GM21423 (cell line): ENCODE results near the gene KIAA0232.
"Not testable (repeated sequence)": the region's sequence is repeated elsewhere in the genome, so short reads cannot be mapped to it uniquely, and the experiment has no call there.

Source experiments
- ATAC-seq: cut with Tn5 transposase; IDR thresholded peaks from one replicate; pipeline ENCODE4 v1.9.1; 2021; ENCODE audit warnings: mild to moderate bottlenecking, moderate library complexity; ENCODE audit not compliant: unreplicated experiment

Gene KIAA0232

GRCh38 chr4:6806924-6807626 lies 24.5 kb downstream of the KIAA0232 start:
- no peak for ATAC-seq

DNA sequence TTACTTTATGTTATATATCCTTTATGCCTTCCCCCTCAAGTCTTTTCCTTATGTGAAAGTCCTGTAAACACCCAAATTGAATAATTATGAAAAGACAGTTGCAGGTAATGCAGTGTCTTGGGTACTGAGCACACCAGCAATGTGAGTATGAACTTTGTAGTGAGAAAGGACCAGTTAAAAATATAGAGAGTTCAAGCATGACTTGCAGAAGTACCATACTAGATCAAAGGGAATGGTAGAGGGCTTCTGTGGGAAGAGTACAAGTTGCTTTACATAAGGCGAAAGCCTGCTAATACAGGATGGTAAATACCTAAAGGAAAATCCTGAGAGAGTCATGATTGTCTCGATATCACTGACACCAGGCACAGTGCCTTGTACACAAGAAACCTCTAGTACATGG lies 25.7 kb downstream of the KIAA0232 start:
- ATAC-seq = no peak

- no peak for ATAC-seq
Measured at GRCh38 chr4:6811165-6811564, 28.6 kb downstream of the KIAA0232 start.

DNA sequence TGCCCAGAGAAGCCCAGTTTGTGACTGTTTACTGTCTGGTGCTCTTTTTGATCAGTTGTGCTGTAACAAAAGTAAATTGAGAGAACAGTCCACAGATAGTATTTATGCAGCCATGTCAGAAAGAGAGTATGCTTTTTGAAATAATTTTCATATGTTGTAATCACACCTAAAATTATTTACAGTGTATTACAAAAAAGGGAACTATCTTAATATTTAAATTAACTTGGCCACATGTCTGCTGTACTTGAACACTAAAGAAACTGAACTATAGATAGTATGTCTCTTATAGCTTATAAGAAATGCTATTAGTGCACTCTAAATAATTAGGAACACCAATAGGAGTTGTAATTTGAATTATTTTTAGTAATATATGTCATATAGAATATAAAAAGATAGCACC lies 30.2 kb downstream of the KIAA0232 start:
- no peak for ATAC-seq

GRCh38 chr4:6813725-6814124 lies 31.2 kb downstream of the KIAA0232 start:
- no peak for ATAC-seq

DNA sequence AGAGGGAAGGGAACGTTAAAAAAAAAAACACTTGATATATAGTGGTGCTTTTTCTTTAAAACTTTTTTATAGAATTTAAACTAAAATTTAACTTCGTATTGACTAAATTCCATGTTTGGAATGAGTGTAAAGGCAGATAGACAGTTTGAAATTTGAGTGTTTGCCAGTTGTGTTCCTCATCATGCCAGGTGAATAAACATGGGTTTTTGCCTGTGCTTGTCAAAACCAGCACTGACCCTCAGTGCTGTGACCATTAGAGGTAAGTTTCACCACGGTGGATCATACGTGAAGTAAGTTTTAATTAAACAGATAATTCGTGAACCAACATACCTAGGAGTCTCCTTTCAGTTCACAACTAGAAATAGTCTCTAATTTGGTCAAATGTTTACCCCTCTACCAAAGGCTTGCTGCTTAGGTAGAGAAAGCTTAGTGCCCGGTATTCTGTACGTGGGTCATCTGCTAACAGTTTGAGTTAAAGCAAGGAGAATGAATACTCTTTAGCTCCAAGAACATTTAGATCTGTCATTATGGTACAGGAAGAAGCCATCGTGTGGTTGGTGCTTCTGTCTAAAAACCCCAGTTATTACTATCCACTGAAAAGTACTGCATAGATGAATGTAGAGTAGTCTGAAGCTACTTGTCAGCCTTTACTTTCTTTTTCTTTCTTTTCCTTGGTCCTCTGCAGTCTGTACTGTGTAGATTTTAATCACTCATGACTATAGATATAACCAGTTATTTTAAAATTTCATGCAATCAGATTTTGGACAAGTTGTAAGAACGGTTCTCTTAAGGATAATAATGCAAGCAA lies 32.7 kb downstream of the KIAA0232 start:
- no peak for ATAC-seq

DNA sequence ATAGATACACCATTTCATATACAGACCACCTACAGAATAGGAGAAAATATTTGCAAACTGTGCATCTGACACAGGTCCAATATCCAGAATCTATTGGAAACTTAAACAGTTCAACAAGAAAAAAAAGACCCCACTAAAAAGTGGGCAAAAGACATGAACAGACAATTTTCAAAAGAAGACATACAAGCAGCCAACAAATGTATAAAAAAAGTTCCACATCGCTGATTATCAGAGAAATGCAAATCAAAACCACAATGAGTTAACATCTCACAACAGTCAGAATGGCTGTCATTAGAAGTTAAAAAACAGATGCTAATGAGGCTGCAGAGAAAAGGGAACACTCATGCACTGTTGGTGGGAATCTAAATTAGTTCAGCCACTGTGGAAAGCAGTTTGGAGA lies 36.8 kb downstream of the KIAA0232 start:
- no peak for ATAC-seq

DNA sequence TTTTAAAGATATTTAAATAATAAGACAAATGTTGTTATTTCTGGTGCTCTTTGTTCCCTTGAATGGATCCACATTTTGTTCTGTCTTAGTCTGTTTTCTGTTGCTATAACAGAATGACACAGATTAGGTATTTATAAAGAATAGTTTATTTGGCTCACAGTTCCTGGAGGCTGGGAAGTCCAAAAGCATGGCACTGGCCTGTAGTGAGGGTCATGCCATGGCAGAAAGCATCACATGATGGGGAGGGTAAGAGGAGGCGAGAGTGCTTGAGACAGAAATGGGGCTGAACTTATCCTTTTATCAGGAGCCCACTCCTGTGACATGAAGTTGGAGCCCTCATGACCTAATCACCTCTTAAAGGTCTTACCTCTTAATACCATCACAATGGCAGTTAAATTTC lies 38.2 kb downstream of the KIAA0232 start:
- no peak for ATAC-seq

- ATAC-seq = no peak
Measured at GRCh38 chr4:6824071-6824470, 41.5 kb downstream of the KIAA0232 start.

DNA sequence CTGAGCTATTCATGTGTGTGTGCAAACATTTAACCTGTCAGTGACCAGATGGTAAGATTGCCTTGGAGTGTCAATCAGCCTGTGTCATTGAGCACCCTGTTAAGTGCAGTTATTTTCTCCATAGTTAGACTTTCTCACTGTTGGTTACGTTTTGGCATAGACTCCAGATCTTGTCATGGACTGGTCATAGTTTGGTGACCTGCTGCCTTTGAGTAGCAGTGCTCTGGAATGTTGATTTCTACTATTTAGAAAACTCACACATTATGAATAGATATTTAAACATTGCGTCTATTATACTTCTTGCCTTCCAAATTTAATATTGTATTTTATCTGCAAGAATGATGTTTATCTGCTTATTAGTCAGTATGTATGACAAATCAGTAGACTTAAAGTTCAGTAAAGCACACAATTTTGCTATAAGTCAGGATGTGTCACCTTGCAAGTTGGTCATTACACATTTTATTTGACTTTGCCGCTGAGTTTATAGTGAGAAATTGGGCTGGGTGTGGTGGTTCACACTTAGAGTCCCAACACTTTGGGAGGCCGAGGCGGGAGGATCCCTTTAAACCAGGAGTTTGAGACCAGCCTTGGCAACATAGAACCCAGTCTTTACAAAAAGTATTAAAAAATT lies 42.4 kb downstream of the KIAA0232 start:
- ATAC-seq = no peak

GRCh38 chr4:6825403-6825802 lies 42.9 kb downstream of the KIAA0232 start:
- no peak for ATAC-seq

DNA sequence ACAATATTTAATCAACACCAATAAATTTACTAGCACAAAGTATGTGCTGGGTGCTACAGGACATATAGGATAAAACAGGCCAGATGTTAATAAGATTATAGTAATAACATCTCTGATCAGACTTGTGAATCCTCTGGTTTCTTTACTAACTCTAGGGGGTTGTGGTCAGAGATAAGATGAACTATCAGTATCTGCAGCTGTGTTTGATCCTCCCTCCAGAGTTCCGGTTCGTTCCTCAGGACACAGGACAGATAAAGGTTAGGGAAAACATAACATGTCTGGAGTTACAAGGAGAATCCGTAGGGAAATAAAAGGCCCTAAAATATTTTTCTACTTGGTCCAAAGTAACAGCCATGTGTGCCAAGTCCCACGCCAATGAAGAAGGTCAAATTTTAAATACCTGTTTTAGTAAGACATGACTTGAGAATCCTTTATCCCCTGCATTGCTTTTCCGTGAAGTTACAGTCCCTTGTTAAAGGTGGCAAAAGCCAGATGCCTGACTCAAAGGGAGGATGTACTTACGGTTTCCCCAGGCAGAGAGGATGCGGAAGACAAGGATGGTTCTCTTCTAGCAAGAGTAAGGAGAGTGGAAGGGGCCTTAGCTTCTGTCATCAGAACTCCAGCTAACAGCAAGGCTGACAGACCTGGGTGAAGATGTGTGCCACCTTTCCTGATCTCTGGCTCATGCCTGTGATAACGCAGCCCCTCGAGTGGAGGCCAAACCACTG lies 44.4 kb downstream of the KIAA0232 start:
- ATAC-seq = no peak

- no peak for ATAC-seq
Measured at GRCh38 chr4:6829086-6829485, 46.6 kb downstream of the KIAA0232 start.

GRCh38 chr4:6834867-6835266 lies 52.3 kb downstream of the KIAA0232 start:
- ATAC-seq = no peak

DNA sequence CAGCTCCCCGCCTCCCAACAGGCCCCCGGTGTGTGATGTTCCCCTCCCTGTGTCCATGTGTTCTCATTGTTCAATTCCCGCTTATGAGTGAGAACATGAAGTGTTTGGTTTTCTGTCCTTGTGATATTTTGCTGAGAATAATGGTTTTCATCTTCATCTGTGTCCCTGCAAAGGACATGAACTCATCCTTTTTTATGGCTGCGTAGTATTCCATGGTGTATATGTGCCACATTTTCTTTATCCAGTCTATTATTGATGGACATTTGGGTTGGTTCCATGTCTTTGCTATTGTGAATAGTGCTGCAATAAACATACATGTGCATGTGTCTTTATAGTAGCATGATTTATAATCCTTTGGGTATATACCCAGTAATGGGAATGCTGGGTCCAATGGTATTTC lies 53.1 kb downstream of the KIAA0232 start:
- not testable (repeated sequence) for ATAC-seq

GRCh38 chr4:6837106-6837505 lies 54.6 kb downstream of the KIAA0232 start:
- ATAC-seq = not testable (repeated sequence)

DNA sequence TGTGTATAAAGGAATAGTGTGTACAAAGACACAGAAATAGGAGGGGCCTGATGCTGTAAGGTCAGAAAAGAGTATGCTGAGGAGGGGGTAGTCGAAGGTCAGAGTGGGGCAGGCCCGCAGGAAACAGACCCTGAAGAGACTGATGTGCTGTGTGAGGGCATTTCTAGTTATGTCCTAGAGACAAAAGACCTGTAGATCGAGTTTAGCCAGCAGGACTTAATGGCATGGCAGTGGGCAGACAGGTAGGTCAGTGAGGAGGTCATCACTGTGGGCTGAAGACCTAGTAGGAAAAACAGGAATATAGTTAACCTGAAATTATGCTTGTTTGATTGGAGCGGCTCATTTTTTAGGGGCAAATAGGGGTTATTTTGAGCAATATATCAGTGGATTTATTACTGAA lies 57.1 kb downstream of the KIAA0232 start:
- no peak for ATAC-seq

DNA sequence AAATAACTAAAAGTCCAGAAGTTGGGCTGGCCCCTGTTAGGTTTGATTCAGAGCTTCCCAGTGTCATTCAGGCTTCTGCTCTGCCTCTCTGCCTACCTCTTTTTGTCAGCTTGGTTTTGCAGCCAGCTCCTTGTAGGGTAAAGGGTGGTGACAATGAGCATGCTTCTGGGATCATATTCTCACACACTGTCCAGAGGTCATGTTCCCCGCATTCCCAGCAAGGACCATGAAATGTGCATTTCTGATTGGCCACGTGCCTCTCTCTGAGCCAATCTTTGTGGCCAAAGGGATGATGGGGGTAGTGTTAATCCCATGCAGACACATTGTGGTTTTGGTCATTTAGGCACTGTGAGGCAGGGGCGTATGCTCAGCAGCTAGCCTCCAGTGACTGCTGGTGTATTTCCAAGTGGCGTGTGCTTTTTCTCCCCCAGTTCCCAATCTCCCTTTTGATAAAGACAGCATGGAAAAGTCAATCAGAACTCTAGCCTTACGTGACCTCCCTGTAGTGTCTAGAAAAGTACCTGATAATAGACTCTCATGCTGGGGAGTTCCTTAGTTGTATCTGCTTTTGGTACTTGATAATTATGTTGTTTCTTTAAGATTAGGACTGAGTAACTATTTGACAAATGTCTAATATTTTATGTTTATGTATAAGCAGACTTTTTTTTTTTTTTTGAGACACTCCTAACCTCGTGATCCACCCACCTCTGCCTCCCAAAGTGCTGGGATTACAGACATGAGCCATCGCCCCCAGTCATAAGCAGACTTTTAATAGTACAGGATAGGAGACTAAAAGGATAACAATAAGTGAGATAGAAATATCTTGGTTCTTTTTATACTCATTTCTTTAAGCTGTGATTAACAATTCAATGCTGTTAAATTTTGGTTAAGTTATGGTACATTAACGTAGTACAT lies 57.8 kb downstream of the KIAA0232 start:
- ATAC-seq = no peak

DNA sequence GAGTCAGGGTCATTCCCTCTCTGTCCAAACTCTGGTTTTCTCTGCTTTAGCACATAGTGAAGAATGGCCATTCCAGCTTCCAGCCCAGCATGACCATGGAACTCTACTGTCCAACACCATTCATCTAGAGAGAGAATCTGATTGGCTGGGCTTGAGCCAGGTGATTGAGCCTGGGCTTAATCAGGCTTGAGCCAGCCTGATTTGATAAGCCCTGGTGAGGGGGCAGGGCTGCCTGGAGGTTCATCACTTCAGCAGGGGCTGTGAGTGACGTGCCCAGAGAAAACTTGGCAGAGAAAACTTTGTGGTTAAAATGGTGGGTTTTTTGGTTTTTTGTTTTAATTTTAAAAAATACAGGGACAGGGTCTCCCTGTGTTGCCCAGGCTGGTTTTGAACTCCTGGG lies 62.5 kb downstream of the KIAA0232 start:
- ATAC-seq = no peak

GRCh38 chr4:6845574-6845973 lies 63.0 kb downstream of the KIAA0232 start:
- no peak for ATAC-seq
